HL-60/S4 treated with phorbol 12-myristate 13-acetate at 8.2 ng/mL for 4 days and 3 days (cell line): ENCODE data around the gene ZFAND2A.
"Not testable (repeated sequence)": the region's sequence is repeated elsewhere in the genome, so short reads cannot be mapped to it uniquely, and the experiment has no call there.

Source experiments
- in situ Hi-C: fragments of 300-500 bp; cut with MboI; formaldehyde crosslinking; loops from 2 replicates; pipeline ENCODE4 v1.15.0; 2022; ENCODE audit warnings: low sequenced_read_pairs

Gene ZFAND2A

DNA sequence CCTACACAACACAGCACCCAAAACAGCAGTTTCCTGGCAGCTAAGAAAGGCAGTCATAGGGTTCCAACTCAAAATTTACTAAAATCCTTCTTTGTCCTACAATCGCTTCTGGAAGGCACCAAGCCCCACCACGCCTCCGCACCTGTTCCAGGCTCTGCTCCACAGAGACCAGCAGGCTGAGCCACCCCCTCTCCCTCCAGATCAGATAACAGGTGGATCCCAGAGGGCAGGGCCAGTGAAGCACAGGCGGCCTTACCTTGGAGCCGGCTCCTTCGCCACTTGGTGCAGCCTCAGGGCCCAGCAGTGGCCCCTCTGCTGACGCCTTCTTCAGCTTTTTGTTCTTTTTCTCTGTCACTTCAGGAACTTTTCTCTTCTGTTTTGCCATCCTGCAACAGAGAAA, 33.0 kb downstream of the ZFAND2A start:
- in situ Hi-C loops, result no loop called here

DNA sequence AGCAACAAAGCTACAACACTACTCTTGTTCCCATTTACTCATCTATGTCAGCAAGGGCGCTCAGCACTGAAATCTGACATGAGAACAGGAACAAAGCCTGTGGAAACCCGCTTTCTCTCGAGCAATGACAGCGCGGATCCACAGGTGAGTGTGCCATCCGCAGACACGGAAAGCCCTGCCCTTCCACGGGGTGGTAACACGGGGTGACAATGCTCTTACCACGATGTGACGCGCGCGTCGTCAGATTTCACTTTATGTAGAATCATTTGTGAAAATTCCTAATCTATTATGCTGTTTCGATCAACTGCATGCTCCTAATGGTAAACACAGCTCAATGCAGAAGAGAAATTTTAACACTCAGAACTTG, 34.4 kb downstream of the ZFAND2A start:
- in situ Hi-C loops, result no loop called here

DNA sequence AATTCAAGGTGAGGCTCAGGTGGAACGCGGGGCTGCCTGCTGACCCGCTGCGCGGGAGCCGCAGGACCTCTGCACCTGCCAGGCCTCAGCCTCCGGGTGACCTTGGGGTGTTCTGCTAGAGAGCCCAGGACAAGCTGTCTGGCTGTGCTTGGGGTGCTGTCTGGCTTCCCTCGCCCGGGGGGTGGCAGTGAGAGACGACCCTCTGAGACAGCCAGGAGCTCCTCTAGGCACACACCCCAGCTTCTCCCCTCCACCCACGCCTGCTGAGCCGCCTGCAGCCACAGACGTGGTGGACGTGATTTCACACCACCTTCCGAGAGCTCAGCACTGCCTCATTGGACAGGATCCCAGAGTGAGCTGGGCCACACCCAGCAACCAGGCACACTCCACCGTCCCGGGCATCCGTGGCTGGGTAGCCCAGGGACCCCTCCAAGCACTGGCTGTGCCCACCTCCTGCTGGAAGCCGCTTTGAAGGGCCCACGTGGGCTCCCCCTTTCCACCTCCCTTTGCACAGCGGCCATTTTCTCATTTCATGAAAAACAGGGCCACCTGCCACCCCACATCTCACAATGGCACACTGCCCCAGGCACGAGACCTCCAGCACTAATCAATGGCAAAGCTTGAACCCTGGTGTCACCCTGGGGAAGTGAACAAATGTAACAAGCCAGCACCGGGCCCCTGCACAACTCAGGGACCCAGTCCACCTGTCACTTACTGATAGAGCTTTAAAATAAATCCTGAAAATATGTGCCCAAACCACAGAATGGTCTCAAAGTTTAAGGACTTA, 35.0 kb downstream of the ZFAND2A start:
- in situ Hi-C loops, result no loop called here

DNA sequence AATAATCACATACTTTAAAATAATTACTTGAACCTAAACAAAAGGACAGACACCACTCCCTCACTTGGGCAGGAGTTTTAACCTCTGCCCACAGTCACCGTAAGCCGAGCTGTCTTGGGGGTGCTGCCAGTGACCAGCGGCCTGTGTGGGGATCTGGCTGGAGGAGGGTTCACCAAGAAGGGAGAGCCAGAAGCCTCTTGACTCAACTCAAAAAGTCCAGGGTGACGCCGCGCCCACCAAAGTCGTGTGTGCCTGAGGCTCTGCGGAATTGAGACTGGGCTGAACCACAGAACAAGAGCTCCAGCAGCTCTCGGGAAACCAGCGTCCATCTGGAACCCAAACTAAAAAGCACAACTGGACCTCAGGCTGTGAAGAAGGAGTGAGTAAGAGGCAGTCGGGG, 35.8 kb downstream of the ZFAND2A start:
- in situ Hi-C loops, result no loop called here

DNA sequence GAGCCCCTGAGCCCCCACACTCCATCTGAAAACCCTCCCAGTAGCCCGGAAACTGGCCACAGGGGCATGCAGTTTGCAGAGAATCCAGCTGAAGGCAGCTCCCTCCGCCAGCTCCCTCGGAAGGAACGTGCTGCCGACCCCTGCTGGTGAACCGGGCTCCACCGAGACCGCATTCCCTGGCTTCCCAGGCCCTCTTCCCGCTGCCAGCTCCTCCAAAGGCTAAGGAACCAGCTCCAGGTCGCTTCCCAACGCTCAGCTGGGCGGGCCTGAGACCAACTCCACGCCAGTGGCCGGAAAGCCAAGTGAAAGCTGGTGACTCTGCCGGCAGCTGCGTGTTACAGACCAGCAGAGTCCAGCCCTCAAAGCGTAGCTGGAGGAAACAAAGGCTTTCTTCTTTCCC, 36.3 kb downstream of the ZFAND2A start:
- in situ Hi-C loops, result no loop called here

DNA sequence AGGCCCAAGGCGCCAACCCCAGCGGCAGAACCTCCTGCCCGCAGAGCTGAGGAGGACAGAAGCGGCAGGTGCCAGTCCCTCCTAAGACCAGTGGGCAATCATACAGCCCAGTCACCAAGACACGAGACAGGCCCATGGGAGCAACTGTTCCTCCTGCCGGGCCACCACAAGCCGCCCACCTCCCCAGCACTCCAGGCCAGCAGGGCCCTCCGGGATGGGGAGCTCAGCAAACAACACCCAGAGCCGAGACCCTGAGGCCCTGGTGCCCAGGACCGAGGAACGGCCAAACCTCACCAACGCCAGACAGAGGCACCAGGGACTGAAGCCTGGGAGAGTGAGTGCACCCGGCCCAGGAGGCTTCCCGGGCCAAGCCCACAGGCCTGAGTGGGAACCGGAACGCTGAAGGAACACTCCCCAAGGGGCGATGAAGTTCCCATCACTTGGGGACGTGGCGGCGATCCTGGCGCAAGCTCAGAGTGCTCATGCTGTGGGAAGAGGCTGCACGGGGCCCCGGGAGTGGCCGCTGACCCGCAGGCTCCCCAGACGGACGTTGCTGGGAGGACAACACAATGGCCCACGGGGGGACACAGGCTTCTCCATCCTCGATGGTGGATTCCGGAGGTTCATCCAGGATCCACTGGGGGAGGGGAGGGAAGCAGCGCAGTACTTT, 37.0 kb downstream of the ZFAND2A start:
- in situ Hi-C loops, result no loop called here

DNA sequence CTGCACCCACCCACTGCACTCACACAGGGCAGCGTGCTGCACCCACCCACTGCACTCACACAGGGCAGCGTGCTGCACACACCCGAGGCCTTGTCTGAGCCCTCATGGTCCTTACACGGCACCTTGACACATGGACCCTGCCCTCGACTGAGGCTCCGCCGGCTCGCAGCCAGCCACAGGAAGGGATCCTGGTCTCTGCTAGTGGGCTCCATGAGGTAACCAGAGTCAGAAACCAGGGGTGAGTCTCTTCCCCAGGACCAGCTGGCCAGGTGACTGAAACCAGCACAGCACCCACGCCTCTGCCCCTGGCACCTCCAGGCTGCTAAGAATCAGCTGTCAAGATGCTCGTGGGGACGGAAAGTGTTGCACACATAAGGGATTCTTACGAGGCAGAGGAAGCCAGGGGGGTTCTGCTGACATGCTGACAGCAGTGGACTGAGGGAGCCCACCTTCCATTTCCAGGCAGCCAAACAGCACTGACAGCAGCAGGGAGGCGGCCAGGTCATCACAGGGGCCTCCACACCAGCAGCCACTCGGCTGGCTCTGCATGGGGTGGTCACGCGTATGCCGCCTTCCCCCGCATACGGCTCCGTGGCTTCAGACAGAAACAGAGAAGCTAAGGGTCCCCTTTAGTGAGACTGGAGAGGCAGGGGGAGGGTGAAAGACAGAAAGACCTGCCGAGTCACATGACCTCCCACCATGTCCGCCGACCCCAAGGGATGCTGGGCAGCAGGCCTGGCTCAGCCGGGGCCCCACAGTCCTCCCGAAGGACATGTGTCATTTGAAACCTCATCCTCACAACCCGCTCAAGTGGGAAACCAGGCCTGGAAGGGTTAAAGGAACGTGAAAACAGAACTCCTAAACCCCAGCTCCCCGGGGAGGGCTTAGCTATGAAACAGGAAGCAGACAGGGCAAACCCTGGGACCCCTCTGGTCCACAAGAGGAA, 37.8 kb downstream of the ZFAND2A start:
- in situ Hi-C loops, result no loop called here

DNA sequence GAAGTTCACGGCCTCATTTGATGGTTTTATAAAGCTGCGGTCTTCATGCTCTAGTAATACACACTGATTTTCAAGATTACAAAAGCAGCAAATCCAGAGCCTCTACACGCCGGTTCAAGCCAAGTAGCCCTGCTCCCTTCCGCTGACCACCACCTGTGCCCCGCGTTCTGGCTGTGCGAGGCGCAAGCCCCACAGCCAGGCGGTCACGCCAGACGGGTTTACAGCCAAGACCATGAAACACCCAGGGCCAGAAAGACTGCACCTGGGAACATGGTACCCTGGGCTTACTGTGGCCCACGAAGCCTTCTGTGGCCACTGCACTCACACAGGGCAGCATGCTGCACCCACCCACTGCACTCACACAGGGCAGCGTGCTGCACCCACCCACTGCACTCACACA, 38.5 kb downstream of the ZFAND2A start:
- in situ Hi-C loops, result no loop called here

DNA sequence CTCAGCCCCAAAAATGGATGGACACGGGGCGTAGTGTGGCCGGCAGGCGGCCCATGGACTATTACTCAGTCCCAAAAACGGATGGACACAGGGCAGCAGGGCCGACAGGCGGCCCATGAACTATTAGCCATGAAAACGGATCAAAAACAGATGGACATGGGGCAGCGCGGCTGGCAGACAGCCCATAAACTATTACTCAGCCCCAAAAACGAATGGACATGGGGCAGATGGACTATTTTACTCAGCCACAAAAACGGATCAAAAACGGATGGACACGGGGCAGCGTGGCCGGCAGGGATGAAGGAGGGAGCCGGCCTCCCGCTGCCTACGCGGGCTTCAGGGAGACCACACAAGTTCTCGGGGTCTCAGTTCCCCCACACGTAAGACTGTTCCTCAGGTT, 39.2 kb downstream of the ZFAND2A start:
- in situ Hi-C loops, result no loop called here

DNA sequence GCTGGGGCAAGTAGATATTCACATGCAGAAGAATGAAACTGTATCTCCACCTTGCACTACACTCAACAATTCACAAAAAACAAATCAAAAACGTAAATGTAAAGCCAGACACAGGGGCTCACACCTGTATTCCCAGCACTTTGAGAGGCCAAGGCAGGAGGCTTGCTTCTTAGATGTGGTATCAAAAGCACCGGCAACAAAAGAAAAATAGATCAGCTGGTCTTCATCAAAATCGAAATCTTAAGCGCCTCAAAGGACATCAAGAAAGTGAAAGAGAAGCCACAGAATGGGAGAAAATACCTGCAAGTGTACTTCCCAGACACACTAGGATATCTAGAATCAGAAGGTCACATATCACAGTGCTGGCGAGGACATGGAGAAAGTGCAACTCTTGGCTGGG, 40.8 kb downstream of the ZFAND2A start:
- in situ Hi-C loops, result no loop called here

DNA sequence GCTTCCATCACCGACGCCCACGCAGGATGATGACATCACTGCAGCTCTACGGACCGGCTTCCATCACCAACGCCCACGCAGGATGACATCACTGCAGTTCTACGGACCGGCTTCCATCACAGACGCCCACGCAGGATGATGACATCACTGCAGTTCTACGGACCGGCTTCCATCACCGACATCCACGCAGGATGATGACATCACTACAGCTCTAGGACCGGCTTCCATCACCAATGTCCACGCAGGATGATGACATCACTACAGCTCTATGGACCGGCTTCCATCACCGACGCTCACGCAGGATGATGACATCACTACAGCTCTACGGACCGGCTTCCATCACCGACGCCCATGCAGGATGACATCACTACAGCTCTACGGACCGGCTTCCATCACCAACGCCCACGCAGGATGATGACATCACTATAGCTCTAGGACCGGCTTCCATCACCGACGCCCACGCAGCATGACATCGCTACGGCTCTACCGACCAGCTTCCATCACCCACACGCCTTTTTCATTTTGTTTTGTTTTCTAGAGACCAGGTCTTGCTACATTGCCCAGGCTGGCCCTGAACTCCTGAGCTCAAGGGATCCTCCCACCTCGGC, 42.6 kb downstream of the ZFAND2A start:
- in situ Hi-C loops, result no loop called here

DNA sequence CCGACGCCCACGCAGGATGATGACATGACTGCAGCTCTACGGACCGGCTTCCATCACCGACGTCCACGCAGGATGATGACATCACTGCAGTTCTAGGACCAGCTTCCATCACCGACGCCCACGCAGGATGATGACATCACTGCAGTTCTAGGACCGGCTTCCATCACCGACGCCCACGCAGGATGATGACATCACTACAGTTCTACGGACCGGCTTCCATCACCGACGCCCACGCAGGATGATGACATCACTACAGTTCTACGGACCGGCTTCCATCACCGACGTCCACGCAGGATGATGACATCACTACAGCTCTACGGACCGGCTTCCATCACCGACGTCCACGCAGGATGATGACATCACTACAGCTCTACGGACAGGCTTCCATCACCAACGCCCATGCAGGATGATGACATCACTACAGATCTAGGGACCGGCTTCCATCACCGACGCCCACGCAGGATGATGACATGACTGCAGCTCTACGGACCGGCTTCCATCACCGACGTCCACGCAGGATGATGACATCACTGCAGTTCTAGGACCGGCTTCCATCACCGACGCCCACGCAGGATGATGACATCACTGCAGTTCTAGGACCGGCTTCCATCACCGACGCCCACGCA, 43.5 kb downstream of the ZFAND2A start:
- in situ Hi-C loops, result not testable (repeated sequence)

DNA sequence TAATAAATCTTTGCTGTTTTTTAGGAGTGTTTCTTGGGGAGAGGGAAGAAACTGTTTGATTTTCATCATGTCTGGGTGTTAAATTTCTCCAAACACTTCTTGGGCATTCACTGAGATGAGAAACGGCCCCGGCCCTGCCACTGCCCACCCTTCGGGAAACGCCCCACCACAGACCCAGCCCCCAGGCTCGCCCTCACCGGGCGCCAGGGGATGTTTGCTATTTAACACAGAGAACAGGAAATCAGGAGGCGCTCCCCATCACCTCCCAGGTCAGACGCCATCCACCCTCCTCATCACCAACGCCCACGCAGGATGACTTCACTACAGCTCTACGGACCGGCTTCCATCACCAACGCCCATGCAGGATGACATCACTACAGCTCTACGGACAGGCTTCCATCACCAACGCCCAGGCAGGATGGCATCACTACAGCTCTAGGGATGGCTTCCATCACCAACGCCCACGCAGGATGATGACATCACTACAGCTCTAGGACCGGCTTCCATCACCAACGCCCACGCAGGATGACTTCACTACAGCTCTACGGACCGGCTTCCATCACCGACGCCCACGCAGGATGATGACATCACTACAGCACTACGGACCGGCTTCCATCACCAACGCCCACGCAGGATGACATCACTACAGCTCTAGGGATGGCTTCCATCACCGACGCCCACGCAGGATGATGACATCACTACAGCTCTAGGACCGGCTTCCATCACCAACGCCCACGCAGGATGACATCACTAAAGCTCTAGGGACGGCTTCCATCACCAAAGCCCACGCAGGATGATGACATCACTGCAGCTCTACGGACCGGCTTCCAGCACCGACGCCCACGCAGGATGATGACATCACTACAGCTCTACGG, 44.6 kb downstream of the ZFAND2A start:
- in situ Hi-C loops, result not testable (repeated sequence)

DNA sequence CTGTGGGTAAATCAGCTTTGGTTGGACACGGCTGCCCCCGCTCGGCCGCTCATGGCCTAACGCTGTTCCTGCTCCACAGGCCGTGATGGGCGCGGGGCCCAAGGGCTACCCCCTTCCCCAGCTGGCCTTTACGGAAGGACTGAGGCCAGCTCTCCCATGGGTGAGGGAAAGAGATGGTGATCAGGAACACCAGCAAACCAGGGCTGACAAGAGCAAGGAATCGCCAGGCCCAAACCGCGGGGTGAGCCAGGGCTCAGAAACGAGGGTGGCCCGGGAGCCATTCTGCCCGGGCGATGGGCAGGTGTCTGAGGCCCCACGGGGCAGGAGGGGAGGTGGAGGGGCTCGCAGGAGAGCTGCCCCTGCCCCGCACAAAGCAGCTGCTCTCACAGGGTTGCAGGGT, 45.5 kb downstream of the ZFAND2A start:
- in situ Hi-C loops, result no loop called here

DNA sequence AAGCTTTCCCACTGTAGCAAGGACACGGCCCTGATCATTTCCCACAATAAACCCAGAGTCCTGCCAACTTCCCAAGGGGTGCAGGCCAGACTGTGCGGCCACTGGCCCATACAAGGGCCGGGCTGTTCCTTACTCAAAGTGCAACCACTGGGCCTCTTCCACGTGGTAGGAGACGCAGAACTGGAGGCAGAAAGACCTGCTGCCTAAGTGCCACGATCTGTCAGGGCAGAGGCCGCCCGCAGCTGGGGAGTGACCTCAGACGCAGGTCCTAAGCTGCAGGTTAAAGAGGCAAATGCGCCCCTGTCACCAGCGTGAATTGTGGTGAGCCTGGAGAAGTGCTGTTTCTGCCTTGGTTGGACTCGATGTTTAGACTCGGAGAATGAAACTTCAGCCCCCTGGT, 45.9 kb downstream of the ZFAND2A start:
- in situ Hi-C loops, result no loop called here

DNA sequence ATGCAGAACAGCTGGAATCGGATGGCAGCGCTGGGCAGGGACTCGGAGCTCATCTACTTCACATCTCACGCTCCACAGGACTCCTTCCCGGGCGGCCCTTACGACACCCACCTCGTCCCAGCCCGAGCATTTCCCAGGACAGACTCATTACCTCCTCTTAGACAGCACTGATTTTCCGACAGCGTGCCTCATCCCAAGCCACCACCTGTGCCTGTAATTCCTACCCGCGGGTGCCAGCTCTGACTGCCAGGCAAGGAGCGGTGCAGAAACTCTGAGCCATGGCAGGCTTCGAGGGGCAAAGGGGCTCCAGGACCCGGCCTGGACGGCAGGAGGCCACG, 46.5 kb downstream of the ZFAND2A start:
- in situ Hi-C loops, result no loop called here

DNA sequence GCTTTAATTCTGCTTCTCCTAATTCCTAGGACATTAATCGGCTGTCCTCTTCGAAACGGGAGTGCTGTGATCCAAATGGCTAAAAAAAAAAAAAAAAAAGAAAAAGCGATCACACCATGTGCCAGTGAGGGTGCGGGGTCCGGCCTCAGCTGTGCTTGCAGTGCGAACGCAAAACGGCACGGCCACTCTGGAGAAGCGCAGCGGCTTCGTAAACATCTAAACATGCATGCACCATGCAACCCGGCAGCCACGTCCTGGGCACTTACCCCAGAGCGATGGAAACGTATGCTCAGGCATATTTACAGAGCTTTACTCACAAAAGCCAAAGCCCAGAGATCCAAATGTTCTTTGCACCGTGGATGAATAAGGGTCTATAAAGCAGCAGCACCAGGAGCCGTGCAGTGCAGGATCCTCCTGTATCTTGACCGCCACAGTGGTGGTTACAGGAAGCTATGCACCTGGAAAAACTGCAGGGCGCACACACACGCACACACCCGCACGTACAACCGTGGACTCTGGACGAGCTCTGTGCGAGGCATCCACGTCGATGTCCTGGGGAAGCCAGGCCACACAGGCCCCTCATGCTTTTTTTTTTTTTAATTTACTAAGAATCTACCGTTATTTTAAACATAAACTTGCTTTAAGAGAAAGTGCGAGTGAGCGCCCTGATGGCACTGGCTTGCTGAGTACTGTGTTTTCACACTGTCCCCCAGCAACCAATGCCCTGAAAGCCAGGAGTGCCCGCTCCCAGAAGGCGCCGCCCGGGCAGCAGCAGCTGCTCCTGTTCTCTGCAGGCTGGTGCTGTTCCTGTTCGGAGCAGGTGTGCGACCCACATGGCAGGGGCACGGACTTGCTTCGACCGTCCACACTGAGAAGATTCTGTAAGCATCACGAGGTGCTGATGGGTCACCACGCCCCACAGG, 47.1 kb downstream of the ZFAND2A start:
- in situ Hi-C loops, result no loop called here

DNA sequence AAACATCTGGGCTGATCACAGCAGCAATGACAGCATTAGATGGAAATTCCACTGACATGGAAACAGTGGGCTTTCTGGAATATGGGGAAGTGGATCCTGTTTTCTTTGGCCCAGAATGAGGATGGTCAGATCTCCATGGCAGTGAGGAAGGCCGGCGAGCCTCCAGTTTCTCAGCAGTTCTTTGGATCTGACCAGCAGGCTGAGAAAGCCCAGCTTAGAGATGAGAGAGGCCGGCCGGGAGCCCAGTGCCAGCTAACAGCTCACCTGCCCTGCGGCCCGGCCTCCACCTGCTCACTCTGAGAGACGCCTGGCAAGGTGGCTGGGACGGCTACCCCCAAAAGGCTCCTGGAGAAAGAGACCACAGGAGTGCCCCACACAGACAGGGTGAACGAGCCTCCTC, 47.9 kb downstream of the ZFAND2A start:
- in situ Hi-C loops, result no loop called here

DNA sequence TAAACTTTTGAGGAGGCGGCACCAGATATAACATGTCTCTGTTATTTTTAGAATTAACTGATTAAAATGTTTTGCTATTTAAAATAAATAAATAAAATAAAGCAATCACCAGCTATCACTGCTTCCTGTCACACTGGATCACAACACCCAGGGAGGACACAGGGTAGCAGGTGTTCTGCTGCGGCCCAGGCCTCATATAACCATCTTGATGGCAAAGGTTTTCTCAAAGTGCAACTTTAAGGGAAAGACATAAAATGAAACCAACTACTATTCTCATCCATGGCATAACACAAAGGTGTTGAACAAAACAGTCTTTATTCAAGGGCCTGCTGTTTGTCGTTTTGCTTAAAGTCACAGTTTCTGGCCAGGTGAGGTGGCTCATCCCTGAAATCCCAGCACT, 48.8 kb downstream of the ZFAND2A start:
- in situ Hi-C loops, result no loop called here
